ENCODE data around the gene RINT1. TPM values are rescaled to one million over a fixed set of nuclear protein-coding genes. Genes with fewer than 3 reads are reported as not detected.

RINT1 gene
- total and polyA plus RNA-seq, 3 experiments from 2014 or later: 15.1 to 29.6 (median 28.4) TPM

GRCh38 chr7:105602325-105603305 is 70.6 kb downstream of the RINT1 start:
- Mint-ChIP-seq H3K4me1 (no peaks in the 10 kb centered on the region), H3K27me3 (no peaks in the 10 kb centered on the region), H3K36me3 (peaks cover 4 to 8% (median 5%) of the 10 kb centered on the region in 3 donors), H3K4me3 (no peak overlapping the region), H3K27ac (no peak overlapping the region), H3K9me3 (no peaks in the 10 kb centered on the region)
- Histone ChIP-seq H3K4me3 (ENCODE audit: low read length) (no peak overlapping the region), H3K36me3 (ENCODE audit: insufficient read depth, low read length) (no peaks in the 10 kb centered on the region), H3K27me3 (ENCODE audit: insufficient read depth, low read length, poor library complexity, severe bottlenecking) (no peaks in the 10 kb centered on the region), H3K9me3 (ENCODE audit: low read length) (no peaks in the 10 kb centered on the region), H3K27ac (ENCODE audit: low read depth, low read length) (no peak overlapping the region), H3K4me1 (ENCODE audit: insufficient read depth, low read length) (no peaks in the 10 kb centered on the region)
- DNase-seq: no peak
- CTCF ChIA-PET: interaction anchor here (0.8 to 1.0 kb wide), 2 partner anchors 11 kb away, joined by 3 read pairs; no protein-coding TSS in a partner anchor
- POLR2A ChIA-PET: no interaction called here

- no peaks in the 10 kb centered on the region for H3K4me1 Mint-ChIP-seq
- POLR2A ChIA-PET: no interaction called here
These were observed 78.3 kb downstream of the RINT1 start for GRCh38 chr7:105610165-105610930.

GRCh38 chr7:105611856-105612775 is 80.1 kb downstream of the RINT1 start:
- ChIA-PET POLR2A (no interaction called here), CTCF (no interaction called here)
- Histone ChIP-seq H3K4me3 (ENCODE audit: low read length) (no peak overlapping the region), H3K9me3 (ENCODE audit: low read length) (no peaks in the 10 kb centered on the region), H3K27ac (ENCODE audit: low read depth, low read length) (no peak overlapping the region), H3K27me3 (ENCODE audit: insufficient read depth, low read length, poor library complexity, severe bottlenecking) (no peaks in the 10 kb centered on the region), H3K4me1 (ENCODE audit: insufficient read depth, low read length) (no peaks in the 10 kb centered on the region), H3K36me3 (ENCODE audit: insufficient read depth, low read length) (peaks cover 3% of the 10 kb centered on the region)
- no peak overlapping the region for H3K4me3 Mint-ChIP-seq
- DNase-seq: no peak
- H3K4me1 Mint-ChIP-seq: no peaks in the 10 kb centered on the region
- no peak overlapping the region for H3K27ac Mint-ChIP-seq
- H3K9me3 Mint-ChIP-seq: no peaks in the 10 kb centered on the region
- no peaks in the 10 kb centered on the region for H3K27me3 Mint-ChIP-seq
- peaks cover 10 to 65% (median 21%) of the 10 kb centered on the region in 3 donors for H3K36me3 Mint-ChIP-seq

More at GRCh38 chr7:105610165-105610930, 78.3 kb downstream of the RINT1 start:
- Histone ChIP-seq H3K4me3 (ENCODE audit: low read length) (no peak overlapping the region), H3K4me1 (ENCODE audit: insufficient read depth, low read length) (no peaks in the 10 kb centered on the region), H3K27ac (ENCODE audit: low read depth, low read length) (no peak overlapping the region), H3K36me3 (ENCODE audit: insufficient read depth, low read length) (no peaks in the 10 kb centered on the region), H3K9me3 (ENCODE audit: low read length) (no peaks in the 10 kb centered on the region), H3K27me3 (ENCODE audit: insufficient read depth, low read length, poor library complexity, severe bottlenecking) (no peaks in the 10 kb centered on the region)
- Mint-ChIP-seq H3K9me3 (no peaks in the 10 kb centered on the region), H3K36me3 (peaks cover 10 to 49% (median 18%) of the 10 kb centered on the region in 3 donors), H3K27me3 (no peaks in the 10 kb centered on the region), H3K27ac (no peak overlapping the region), H3K4me3 (no peak overlapping the region)
- DNase-seq: no peak
- CTCF ChIA-PET: no interaction called here

- Mint-ChIP-seq H3K9me3 (no peaks in the 10 kb centered on the region), H3K36me3 (peaks cover 10 to 66% (median 18%) of the 10 kb centered on the region in 3 donors), H3K4me3 (no peak overlapping the region), H3K27me3 (no peaks in the 10 kb centered on the region), H3K4me1 (no peaks in the 10 kb centered on the region), H3K27ac (no peak overlapping the region)
- Histone ChIP-seq H3K9me3 (ENCODE audit: low read length) (no peaks in the 10 kb centered on the region), H3K4me1 (ENCODE audit: insufficient read depth, low read length) (no peaks in the 10 kb centered on the region), H3K4me3 (ENCODE audit: low read length) (no peak overlapping the region), H3K36me3 (ENCODE audit: insufficient read depth, low read length) (peaks cover 8% of the 10 kb centered on the region), H3K27me3 (ENCODE audit: insufficient read depth, low read length, poor library complexity, severe bottlenecking) (no peaks in the 10 kb centered on the region), H3K27ac (ENCODE audit: low read depth, low read length) (no peak overlapping the region)
- DNase-seq: no peak
- ChIA-PET CTCF (interaction anchor here (1.6 kb wide), 1 partner anchor 10 kb away, joined by 3 read pairs; no protein-coding TSS in a partner anchor), POLR2A (no interaction called here)
These were observed 80.8 kb downstream of the RINT1 start for GRCh38 chr7:105612806-105613205.

- Mint-ChIP-seq H3K27ac (no peak overlapping the region), H3K4me3 (no peak overlapping the region), H3K36me3 (peaks cover 14 to 71% (median 21%) of the 10 kb centered on the region in 3 donors), H3K9me3 (no peaks in the 10 kb centered on the region), H3K4me1 (no peaks in the 10 kb centered on the region), H3K27me3 (no peaks in the 10 kb centered on the region)
- CTCF ChIA-PET: interaction anchor here (1.6 kb wide), 1 partner anchor 11 kb away, joined by 3 read pairs; no protein-coding TSS in a partner anchor
- Histone ChIP-seq H3K4me1 (ENCODE audit: insufficient read depth, low read length) (no peaks in the 10 kb centered on the region), H3K36me3 (ENCODE audit: insufficient read depth, low read length) (peaks cover 15% of the 10 kb centered on the region), H3K27me3 (ENCODE audit: insufficient read depth, low read length, poor library complexity, severe bottlenecking) (no peaks in the 10 kb centered on the region), H3K4me3 (ENCODE audit: low read length) (no peak overlapping the region), H3K27ac (ENCODE audit: low read depth, low read length) (no peak overlapping the region), H3K9me3 (ENCODE audit: low read length) (no peaks in the 10 kb centered on the region)
- POLR2A ChIA-PET: no interaction called here
- DNase-seq: no peak
These were observed 81.8 kb downstream of the RINT1 start for GRCh38 chr7:105613611-105614330.

- Mint-ChIP-seq H3K27ac (peak overlapping the region in 1 of 8 donors; percentile 34), H3K27me3 (no peaks in the 10 kb centered on the region), H3K4me1 (no peaks in the 10 kb centered on the region), H3K4me3 (no peak overlapping the region), H3K9me3 (no peaks in the 10 kb centered on the region), H3K36me3 (peaks cover 16 to 70% (median 21%) of the 10 kb centered on the region in 3 donors)
- H3K27ac ChIP-seq (ENCODE audit: low read depth, low read length): no peak overlapping the region
- no peak overlapping the region for H3K4me3 ChIP-seq (ENCODE audit: low read length)
- no peaks in the 10 kb centered on the region for H3K9me3 ChIP-seq (ENCODE audit: low read length)
- POLR2A ChIA-PET: no interaction called here
- no peaks in the 10 kb centered on the region for H3K27me3 ChIP-seq (ENCODE audit: insufficient read depth, low read length, poor library complexity, severe bottlenecking)
- H3K36me3 ChIP-seq (ENCODE audit: insufficient read depth, low read length): peaks cover 17% of the 10 kb centered on the region
- no peak for DNase-seq
- CTCF ChIA-PET: interaction anchor here (1.6 kb wide), 1 partner anchor 11 kb away, joined by 3 read pairs; no protein-coding TSS in a partner anchor
- no peaks in the 10 kb centered on the region for H3K4me1 ChIP-seq (ENCODE audit: insufficient read depth, low read length)
These were observed 82.4 kb downstream of the RINT1 start for GRCh38 chr7:105614341-105614840.
